ENCODE measurements around the gene OR7G2.

The OR7G2 gene

GRCh38 chr19:9107375-9107774 lies at the start of gene OR7G2:
OR7G2 (minus strand) TSS chr19:9107475; CDS start chr19:9103243, 4,232 bp downstream.
- DNase-seq (ENCODE audit: low spot score) = no peak

GRCh38 chr19:9156304-9156703 lies 49.0 kb upstream of the OR7G2 start:
- DNase-seq (ENCODE audit: low spot score) = no peak

- no peak for DNase-seq (ENCODE audit: low spot score)
Measured at GRCh38 chr19:9155591-9155990, 48.3 kb upstream of the OR7G2 start.

- no peak for DNase-seq (ENCODE audit: low spot score)
Measured at GRCh38 chr19:9151367-9151766, 44.1 kb upstream of the OR7G2 start.

GRCh38 chr19:9150650-9151049 lies 43.4 kb upstream of the OR7G2 start:
- no peak for DNase-seq (ENCODE audit: low spot score)

- DNase-seq (ENCODE audit: low spot score) = no peak
Measured at GRCh38 chr19:9149997-9150396, 42.7 kb upstream of the OR7G2 start.

- no peak for DNase-seq (ENCODE audit: low spot score)
Measured at GRCh38 chr19:9148697-9149096, 41.4 kb upstream of the OR7G2 start.

GRCh38 chr19:9146882-9147281 lies 39.6 kb upstream of the OR7G2 start:
- no peak for DNase-seq (ENCODE audit: low spot score)

- DNase-seq (ENCODE audit: low spot score) = no peak
Measured at GRCh38 chr19:9144920-9145319, 37.6 kb upstream of the OR7G2 start.

- DNase-seq (ENCODE audit: low spot score) = peak; percentile 92
Measured at GRCh38 chr19:9140159-9140874, 33.0 kb upstream of the OR7G2 start, which contains the start of gene ZNF317. ZNF317 (plus strand) TSS chr19:9140397; CDS start chr19:9156017, 15,620 bp downstream.

GRCh38 chr19:9139609-9140158 lies 32.4 kb upstream of the OR7G2 start:
- no peak for DNase-seq (ENCODE audit: low spot score)

GRCh38 chr19:9132422-9132821 lies 25.1 kb upstream of the OR7G2 start:
- no peak for DNase-seq (ENCODE audit: low spot score)

- DNase-seq (ENCODE audit: low spot score) = no peak
Measured at GRCh38 chr19:9130965-9131364, 23.7 kb upstream of the OR7G2 start.

- DNase-seq (ENCODE audit: low spot score) = no peak
Measured at GRCh38 chr19:9128171-9128570, 20.9 kb upstream of the OR7G2 start.

- no peak for DNase-seq (ENCODE audit: low spot score)
Measured at GRCh38 chr19:9126900-9127405, 19.7 kb upstream of the OR7G2 start, which contains the start of gene OR7G3. OR7G3 (minus strand) TSS chr19:9126950; CDS start chr19:9126950, 0 bp downstream.

- DNase-seq (ENCODE audit: low spot score) = no peak
Measured at GRCh38 chr19:9116547-9116946, 9.3 kb upstream of the OR7G2 start.

- no peak for DNase-seq (ENCODE audit: low spot score)
Measured at GRCh38 chr19:9115307-9115813, 8.1 kb upstream of the OR7G2 start, which contains the start of gene OR7G1. OR7G1 (minus strand) TSS chr19:9115763; CDS start chr19:9115763, 0 bp downstream.

- DNase-seq (ENCODE audit: low spot score) = no peak
Measured at GRCh38 chr19:9109959-9110358, 2.7 kb upstream of the OR7G2 start.

- no peak for DNase-seq (ENCODE audit: low spot score)
Measured at GRCh38 chr19:9086761-9087160, 20.5 kb downstream of the OR7G2 start, which contains the start of gene OR1M1. OR1M1 (plus strand) TSS chr19:9087061; CDS start chr19:9093245, 6,184 bp downstream.

- no peak for DNase-seq (ENCODE audit: low spot score)
Measured at GRCh38 chr19:9078651-9079050, 28.6 kb downstream of the OR7G2 start.

GRCh38 chr19:9076901-9077300 lies 30.4 kb downstream of the OR7G2 start:
- DNase-seq (ENCODE audit: low spot score) = no peak

- peak; percentile 77 for DNase-seq (ENCODE audit: low spot score)
Measured at GRCh38 chr19:9075064-9075949, 32.0 kb downstream of the OR7G2 start.

Measured in left forelimb (tissue), 1 donor.